K562 (cell line): ENCODE results near the gene MRGPRF.

Experiments
- EP300 ChIP-seq: IDR thresholded peaks from 2 replicates; pipeline ENCODE4 v1.6.1; 2012; ENCODE audit warnings: low read length, improper control_type of control experiment
- ERF ChIP-seq: fragments of 450-650 bp; formaldehyde crosslinking; IDR thresholded peaks from 2 replicates; pipeline ENCODE4 v1.4.0; 2020; ENCODE audit warnings: mild to moderate bottlenecking, mixed read lengths
- JUN ChIP-seq, 2 experiments: sonication (generic) in 1 of 2; formaldehyde crosslinking in 1 of 2; IDR thresholded peaks; 2 replicates each; pipeline versions ENCODE4 v1.6.1 to v1.8.0; 2012 to 2022; ENCODE audit warnings: borderline replicate concordance in 2 of 2, mild to moderate bottlenecking in 2 of 2, improper control_type of control experiment in 1 of 2, low read depth in 1 of 2, low read length in 1 of 2, missing genetic modification reagents in 1 of 2
- JUNB ChIP-seq: fragments of 450-650 bp; formaldehyde crosslinking; conservative IDR thresholded peaks from 2 replicates; pipeline ENCODE4 v1.4.0; 2020; ENCODE audit warnings: mild to moderate bottlenecking
- KLF10 ChIP-seq: fragments of 250-450 bp; sonication (Bioruptor Pico); IDR thresholded peaks from 2 replicates; pipeline ENCODE4 v1.6.1; 2021; ENCODE audit warnings: matching md5 sums
- POLR2A ChIP-seq: fragments of 450-650 bp; conservative IDR thresholded peaks from 2 replicates; pipeline ENCODE4 v1.6.1; 2016
- POLR2AphosphoS2 ChIP-seq: IDR thresholded peaks from 2 replicates; pipeline ENCODE4 v1.6.1; 2012; ENCODE audit warnings: low read length, improper control_type of control experiment
- SMARCA5 ChIP-seq: fragments of 450-650 bp; IDR thresholded peaks from 2 replicates; pipeline ENCODE4 v1.6.1; 2016
- ZZZ3 ChIP-seq: fragments of 450-650 bp; IDR thresholded peaks from 2 replicates; pipeline ENCODE4 v1.6.1; 2016; ENCODE audit warnings: antibody characterized with exemption, mild to moderate bottlenecking, moderate library complexity
- TF ChIP-seq, protein P1 (sequence below), 3 experiments: IDR thresholded peaks in 2 of 3; conservative IDR thresholded peaks in 1 of 3; 2 replicates each; pipeline ENCODE4 v1.5.1; 2011 to 2012; ENCODE audit warnings: low read length in 3 of 3, mild to moderate bottlenecking in 3 of 3, control low read depth in 2 of 3, improper control_type of control experiment in 1 of 3, inconsistent platforms in 1 of 3, low read depth in 1 of 3, mixed read lengths in 1 of 3, moderate library complexity in 1 of 3; ENCODE audit not compliant: insufficient read depth in 2 of 3
- TF ChIP-seq, protein P2 (sequence below), 2 experiments: fragments of 450-650 bp; conservative IDR thresholded peaks; 2 replicates each; pipeline ENCODE4 v1.6.1; 2017; ENCODE audit warnings: mild to moderate bottlenecking in 2 of 2, moderate library complexity in 2 of 2

DNA sequence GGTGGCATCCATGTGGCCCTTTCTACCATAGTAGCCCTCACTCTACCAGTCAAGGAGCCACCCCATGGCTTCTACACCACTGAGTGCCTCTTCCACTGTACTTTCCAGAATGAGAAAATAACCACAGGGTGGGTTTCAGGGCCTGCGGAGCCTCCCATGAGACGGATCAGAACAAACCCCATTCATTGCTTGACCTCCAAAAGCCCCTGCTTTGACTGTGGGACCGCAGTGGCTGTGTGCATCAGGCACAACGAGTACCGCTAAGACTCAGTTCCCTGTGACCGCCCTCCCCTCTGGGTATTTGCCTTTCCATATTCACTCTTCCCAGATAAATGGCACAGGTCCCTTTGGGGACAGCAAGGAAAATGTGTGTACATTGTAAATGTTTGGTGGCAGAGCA is 11.5 kb upstream of the MRGPRF start:
- TF ChIP-seq, protein P1, sequence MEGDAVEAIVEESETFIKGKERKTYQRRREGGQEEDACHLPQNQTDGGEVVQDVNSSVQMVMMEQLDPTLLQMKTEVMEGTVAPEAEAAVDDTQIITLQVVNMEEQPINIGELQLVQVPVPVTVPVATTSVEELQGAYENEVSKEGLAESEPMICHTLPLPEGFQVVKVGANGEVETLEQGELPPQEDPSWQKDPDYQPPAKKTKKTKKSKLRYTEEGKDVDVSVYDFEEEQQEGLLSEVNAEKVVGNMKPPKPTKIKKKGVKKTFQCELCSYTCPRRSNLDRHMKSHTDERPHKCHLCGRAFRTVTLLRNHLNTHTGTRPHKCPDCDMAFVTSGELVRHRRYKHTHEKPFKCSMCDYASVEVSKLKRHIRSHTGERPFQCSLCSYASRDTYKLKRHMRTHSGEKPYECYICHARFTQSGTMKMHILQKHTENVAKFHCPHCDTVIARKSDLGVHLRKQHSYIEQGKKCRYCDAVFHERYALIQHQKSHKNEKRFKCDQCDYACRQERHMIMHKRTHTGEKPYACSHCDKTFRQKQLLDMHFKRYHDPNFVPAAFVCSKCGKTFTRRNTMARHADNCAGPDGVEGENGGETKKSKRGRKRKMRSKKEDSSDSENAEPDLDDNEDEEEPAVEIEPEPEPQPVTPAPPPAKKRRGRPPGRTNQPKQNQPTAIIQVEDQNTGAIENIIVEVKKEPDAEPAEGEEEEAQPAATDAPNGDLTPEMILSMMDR (IDR thresholded peaks at IDR 0.05 in 2 of 3, conservative IDR thresholded peaks at IDR 0.05 in 1 of 3; ENCODE audit: insufficient read depth in 2 of 3, low read depth in 1 of 3, low read length in 3 of 3): no peak
- no peak for TF ChIP-seq EP300
- no peak for TF ChIP-seq ERF (CRISPR knock-in tag)
- TF ChIP-seq KLF10: no peak
- no peak for TF ChIP-seq POLR2AphosphoS2
- TF ChIP-seq POLR2A: no peak
- TF ChIP-seq JUN (IDR thresholded peaks at IDR 0.05; ENCODE audit: borderline replicate concordance, low read depth, low read length): no peak
- no peak for TF ChIP-seq JUN (CRISPR knock-in tag; IDR thresholded peaks at IDR 0.05; ENCODE audit: borderline replicate concordance)
- no peak for TF ChIP-seq ZZZ3
- no peak for TF ChIP-seq SMARCA5
- TF ChIP-seq JUNB: no peak
- TF ChIP-seq, protein P2, sequence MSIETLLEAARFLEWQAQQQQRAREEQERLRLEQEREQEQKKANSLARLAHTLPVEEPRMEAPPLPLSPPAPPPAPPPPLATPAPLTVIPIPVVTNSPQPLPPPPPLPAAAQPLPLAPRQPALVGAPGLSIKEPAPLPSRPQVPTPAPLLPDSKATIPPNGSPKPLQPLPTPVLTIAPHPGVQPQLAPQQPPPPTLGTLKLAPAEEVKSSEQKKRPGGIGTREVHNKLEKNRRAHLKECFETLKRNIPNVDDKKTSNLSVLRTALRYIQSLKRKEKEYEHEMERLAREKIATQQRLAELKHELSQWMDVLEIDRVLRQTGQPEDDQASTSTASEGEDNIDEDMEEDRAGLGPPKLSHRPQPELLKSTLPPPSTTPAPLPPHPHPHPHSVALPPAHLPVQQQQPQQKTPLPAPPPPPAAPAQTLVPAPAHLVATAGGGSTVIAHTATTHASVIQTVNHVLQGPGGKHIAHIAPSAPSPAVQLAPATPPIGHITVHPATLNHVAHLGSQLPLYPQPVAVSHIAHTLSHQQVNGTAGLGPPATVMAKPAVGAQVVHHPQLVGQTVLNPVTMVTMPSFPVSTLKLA (conservative IDR thresholded peaks at IDR 0.05): no peak
